Stimulated activated CD4-positive, alpha-beta T cell treated with anti-CD3 and anti-CD28 coated beads, TNF-alpha, amount 100 ng/mL, for 1 hour (primary cell): ENCODE data around the gene RNASEL.
"Not testable (repeated sequence)": the region's sequence is repeated elsewhere in the genome, so short reads cannot be mapped to it uniquely, and the experiment has no call there.

ENCODE experiments used
- DNase-seq, 3 donors: peaks; one replicate each; pipeline ENCODE4 v3.0.0-alpha.2; 2020; ENCODE audit warnings: low read depth in 3 of 3, low spot score in 1 of 3

Gene RNASEL

GRCh38 chr1:182564406-182565004 is 24.6 kb downstream of the RNASEL start:
- DNase-seq = no peak

GRCh38 chr1:182563095-182563494 is 26.0 kb downstream of the RNASEL start:
- DNase-seq = no peak

GRCh38 chr1:182561456-182561855 is 27.6 kb downstream of the RNASEL start:
- no peak for DNase-seq

GRCh38 chr1:182560392-182560984 is 28.6 kb downstream of the RNASEL start:
- DNase-seq = no peak

GRCh38 chr1:182556279-182556678 is 32.8 kb downstream of the RNASEL start:
- DNase-seq = no peak

- no peak for DNase-seq
Observed at GRCh38 chr1:182555493-182555892, 33.6 kb downstream of the RNASEL start.

GRCh38 chr1:182552527-182552926 is 36.5 kb downstream of the RNASEL start:
- DNase-seq = no peak

- no peak for DNase-seq
Observed at GRCh38 chr1:182549811-182550210, 39.2 kb downstream of the RNASEL start.

GRCh38 chr1:182549346-182549745 is 39.7 kb downstream of the RNASEL start:
- DNase-seq = no peak

- DNase-seq = no peak
Observed at GRCh38 chr1:182533896-182534295, 55.2 kb downstream of the RNASEL start.

- not testable (repeated sequence) for DNase-seq
Observed at GRCh38 chr1:182528206-182528605, 60.9 kb downstream of the RNASEL start.

- DNase-seq = no peak
Observed at GRCh38 chr1:182527680-182528079, 61.4 kb downstream of the RNASEL start.

GRCh38 chr1:182525342-182525741 is 63.7 kb downstream of the RNASEL start:
- no peak for DNase-seq
